IMR-90 (cell line): ENCODE results near the gene ERCC1. TPM values are rescaled to one million over a fixed set of nuclear protein-coding genes. Genes with fewer than 3 reads are reported as not detected.

Experiments used
- ATAC-seq: fragments of 200-7000 bp; cut with Tn5 transposase; 2 replicates; pipeline ENCODE4 v1.9.1; 2020; ENCODE audit warnings: low read depth, mild to moderate bottlenecking, moderate library complexity
- BruUV-seq: library from RNA; stranded (reverse); fragments of 400-500 nt; replicated peaks from 2 replicates; lab custom pipeline; 2021; lab: Mats Ljungman, UMichigan
- CTCF ChIA-PET: fragments of 300-600 bp; formaldehyde crosslinking; extraction: SDS; loops from one replicate; lab custom pipeline; 2021; ENCODE audit warnings: antibody characterized with exemption; lab: Yijun Ruan, JAX
- POLR2A ChIA-PET: fragments of 300-600 bp; sonication (Branson Sonifier 250); formaldehyde crosslinking; loops from one replicate; lab custom pipeline; 2022; ENCODE audit warnings: antibody characterized with exemption; ENCODE audit not compliant: unreplicated experiment; lab: Charles Lee
- DNase-seq: peaks from one replicate; pipeline ENCODE4 v3.0.0; 2013
- H2AFZ ChIP-seq: replicated peaks from 2 replicates; pipeline ENCODE3; 2013; ENCODE audit warnings: low read length, mild to moderate bottlenecking; ENCODE audit not compliant: poor library complexity
- H2AK5ac ChIP-seq: 2 replicates; pipeline ENCODE4 v1.6.1; 2013; ENCODE audit warnings: low read depth, low read length, inconsistent platforms
- H2AK9ac ChIP-seq: replicated peaks from 2 replicates; pipeline ENCODE3; 2013; ENCODE audit warnings: mild to moderate bottlenecking, low read depth, low read length, moderate library complexity; ENCODE audit not compliant: poor library complexity
- H2BK120ac ChIP-seq: 2 replicates; pipeline ENCODE4 v1.6.1; 2013; ENCODE audit warnings: low read depth, low read length, inconsistent platforms
- H2BK15ac ChIP-seq: 3 replicates; pipeline ENCODE4 v1.6.1; 2013; ENCODE audit warnings: low read depth, low read length, inconsistent platforms
- H2BK20ac ChIP-seq: 2 replicates; pipeline ENCODE4 v1.6.1; 2013; ENCODE audit warnings: low read depth, mild to moderate bottlenecking, inconsistent platforms, low read length, moderate library complexity
- H2BK5ac ChIP-seq: 2 replicates; pipeline ENCODE4 v1.6.1; 2013; ENCODE audit warnings: mild to moderate bottlenecking, low read depth, low read length, inconsistent platforms; ENCODE audit not compliant: poor library complexity, severe bottlenecking
- H3K14ac ChIP-seq: replicated peaks from 2 replicates; pipeline ENCODE4 v1.6.1; 2013; ENCODE audit warnings: low read depth, low read length, inconsistent platforms
- H3K18ac ChIP-seq: 2 replicates; pipeline ENCODE4 v1.6.1; 2013; ENCODE audit warnings: low read depth, low read length, control low read depth
- H3K23ac ChIP-seq: 2 replicates; pipeline ENCODE4 v1.6.1; 2013; ENCODE audit warnings: low read depth, low read length, inconsistent platforms
- H3K27ac ChIP-seq: 2 replicates; pipeline ENCODE4 v1.5.1; 2013; ENCODE audit warnings: mild to moderate bottlenecking, control low read depth, low read length; ENCODE audit not compliant: insufficient read depth
- H3K27me3 ChIP-seq: 2 replicates; pipeline ENCODE4 v1.6.1; 2013; ENCODE audit warnings: low read length; ENCODE audit not compliant: control insufficient read depth, insufficient read depth
- H3K36me3 ChIP-seq: 2 replicates; pipeline ENCODE4 v1.6.1; 2013; ENCODE audit warnings: low read length, mixed read lengths; ENCODE audit not compliant: control insufficient read depth, insufficient read depth
- H3K4ac ChIP-seq: 2 replicates; pipeline ENCODE4 v1.6.1; 2013; ENCODE audit warnings: low read depth, low read length, inconsistent platforms
- H3K4me1 ChIP-seq: 2 replicates; pipeline ENCODE4 v1.6.1; 2013; ENCODE audit warnings: low read length, mixed read lengths; ENCODE audit not compliant: control insufficient read depth, insufficient read depth
- H3K4me2 ChIP-seq: 2 replicates; pipeline ENCODE4 v1.6.1; 2013; ENCODE audit warnings: low read depth, mild to moderate bottlenecking, control low read depth, low read length, moderate library complexity
- H3K4me3 ChIP-seq: 2 replicates; pipeline ENCODE4 v1.5.1; 2013; ENCODE audit warnings: low read depth, mild to moderate bottlenecking, control low read depth, low read length, moderate library complexity; ENCODE audit not compliant: insufficient read depth
- H3K56ac ChIP-seq: 2 replicates; pipeline ENCODE4 v1.6.1; 2013; ENCODE audit warnings: low read length, inconsistent platforms; ENCODE audit not compliant: insufficient read depth; ENCODE audit errors: extremely low read depth
- H3K79me1 ChIP-seq, 2 experiments: 2 replicates each; pipeline ENCODE4 v1.6.1; 2013; ENCODE audit warnings: low read length in 2 of 2, inconsistent platforms in 1 of 2, low read depth in 1 of 2
- H3K9ac ChIP-seq: 2 replicates; pipeline ENCODE4 v1.6.1; 2013; ENCODE audit warnings: low read depth, low read length, control low read depth
- H3K9me1 ChIP-seq: 2 replicates; pipeline ENCODE4 v1.6.1; 2013; ENCODE audit warnings: low read length, inconsistent platforms; ENCODE audit not compliant: insufficient read depth
- H3K9me3 ChIP-seq: 2 replicates; pipeline ENCODE4 v1.6.1; 2013; ENCODE audit warnings: low read length; ENCODE audit not compliant: control insufficient read depth, insufficient read depth
- H4K20me1 ChIP-seq: 2 replicates; pipeline ENCODE4 v1.6.1; 2013; ENCODE audit warnings: low read length, inconsistent platforms; ENCODE audit not compliant: insufficient read depth
- H4K5ac ChIP-seq: 2 replicates; pipeline ENCODE4 v1.6.1; 2013; ENCODE audit warnings: mild to moderate bottlenecking, low read depth, low read length, control low read depth
- H4K8ac ChIP-seq, 2 experiments: 2 replicates each; pipeline ENCODE4 v1.6.1; 2013; ENCODE audit warnings: low read depth in 2 of 2, low read length in 2 of 2, control low read depth in 1 of 2, inconsistent platforms in 1 of 2
- H4K91ac ChIP-seq: 2 replicates; pipeline ENCODE4 v1.6.1; 2013; ENCODE audit warnings: low read depth, low read length, inconsistent platforms; ENCODE audit not compliant: insufficient read depth
- CTCF ChIP-seq: conservative IDR thresholded peaks from 2 replicates; pipeline ENCODE4 v1.5.1; 2012; ENCODE audit warnings: mild to moderate bottlenecking, low read depth, low read length, improper control_type of control experiment
- MAZ ChIP-seq: IDR thresholded peaks from 2 replicates; pipeline ENCODE4 v1.6.1; 2012; ENCODE audit warnings: low read depth, mild to moderate bottlenecking, low read length, improper control_type of control experiment, moderate library complexity, borderline replicate concordance
- RAD21 ChIP-seq: IDR thresholded peaks from 2 replicates; pipeline ENCODE4 v1.6.1; 2012; ENCODE audit warnings: low read length, improper control_type of control experiment
- WGBS, 2 experiments: methylation state at CpG; one replicate each; pipeline versions ENCODE4 v1.1.5 to v1.1.7; 2013; ENCODE audit warnings: missing lambda C conversion rate in 2 of 2; ENCODE audit not compliant: insufficient read length in 1 of 2; ENCODE audit errors: extremely low coverage in 2 of 2; 5-methylcytosine and 5-hydroxymethylcytosine counted together
- dilution Hi-C: fragments of 300-500 bp; cut with HindIII; formaldehyde crosslinking; loops from one replicate; pipeline ENCODE4 v1.14.3; 2018; ENCODE audit warnings: low sequenced_read_pairs; ENCODE audit not compliant: unreplicated experiment
- in situ Hi-C: fragments of 300-500 bp; cut with MboI; formaldehyde crosslinking; loops from 3 replicates; pipeline ENCODE4 v1.14.3; 2019; ENCODE audit warnings: low sequenced_read_pairs, inconsistent platforms, mixed read lengths
- intact Hi-C: fragments of 100-400 bp; cut with micrococcal nuclease; formaldehyde crosslinking; loops from 2 replicates; pipeline ENCODE4 v1.10.0; 2022
- polyA plus RNA-seq, 3 experiments: library from polyadenylated mRNA; depleted of rRNA; stranded (reverse); fragments of >200 nt; gene quantifications; 2 replicates each; pipeline ENCODE4 v1.2.3, GENCODE V29; 2012; ENCODE audit warnings: low replicate concordance in 1 of 3
- total RNA-seq: library from RNA; depleted of rRNA; stranded (reverse); fragments of >200 nt; gene quantifications from 2 replicates; pipeline ENCODE4 v1.2.3, GENCODE V29; 2012

The ERCC1 gene
- total and polyA plus RNA-seq, 2 of the 4 experiments (the other 2 are of a cell fraction): 84.2 to 132 TPM

GRCh38 chr19:45403781-45404556 is 19.7 kb downstream of the ERCC1 start:
- Histone ChIP-seq H3K14ac (peak overlapping the region; percentile 80), H3K36me3 (no peaks in the 10 kb centered on the region; the same call in 1 of the 2 replicates), H2BK15ac (peak overlapping the region; percentile 93; the same call in 1 of the 3 replicates), H2AFZ (peak overlapping the region; percentile 88), H3K79me1 (peaks cover 10 to 66% of the 10 kb centered on the region in 2 experiments; a peak in 3 of 4 replicates), H3K18ac (no peak overlapping the region), H3K9ac (peak overlapping the region; percentile 34; the same call in 1 of the 2 replicates), H3K4me1 (peaks cover 5% of the 10 kb centered on the region), H4K20me1 (no peaks in the 10 kb centered on the region; the same call in 1 of the 2 replicates), H3K27ac (no peak overlapping the region; the same call in 1 of the 2 replicates), H3K9me1 (peaks cover 6% of the 10 kb centered on the region; the same call in 1 of the 2 replicates), H3K56ac (0 out of 2 replicates have a peak overlapping the region, but pooled peaks have one; percentile 26), H3K4me2 (peak overlapping the region; percentile 73), H3K23ac (peak overlapping the region; percentile 79; the same call in 1 of the 2 replicates), H2BK5ac (no peak overlapping the region), H3K27me3 (no peaks in the 10 kb centered on the region), H4K5ac (peak overlapping the region; percentile 67; the same call in 1 of the 2 replicates), H2BK120ac (peak overlapping the region; percentile 93), H2BK20ac (peak overlapping the region; percentile 63; the same call in 1 of the 2 replicates), H4K91ac (peak overlapping the region; percentile 91; the same call in 1 of the 2 replicates), H2AK5ac (peak overlapping the region; percentile 87), H3K4me3 (peak overlapping the region; percentile 89), H4K8ac (peak overlapping the region; percentile 16 to 76), H2AK9ac (peak overlapping the region; percentile 97), H3K4ac (peak overlapping the region; percentile 91), H3K9me3 (no peaks in the 10 kb centered on the region)
- TF ChIP-seq CTCF: peak; percentile 44
- TF ChIP-seq MAZ: no peak
- peak; percentile 11; the same call in 1 of the 2 replicates for TF ChIP-seq RAD21
- BruUV-seq: no TSS peak
- CTCF ChIA-PET: no interaction called here
- POLR2A ChIA-PET: no interaction called here
- WGBS, 2 experiments: 8% methylated on average over 13 of the region's 25 CpGs; no CpG with 5 or more reads in 1 of the 2 experiments
- no peak for DNase-seq
- dilution Hi-C loops (no loop called here), in situ Hi-C loops (no loop called here), intact Hi-C loops (no loop called here)
- no peak for ATAC-seq
